KOPT-K1 (cell line): ENCODE data around the gene CDYL.
A peak's percentile ranks its signal among the peaks of the same experiment; 100 is the strongest.

Experiments
- H3K27ac ChIP-seq: fragments of 200-600 bp; sonication (generic); 2 replicates; pipeline ENCODE4 v1.5.1; 2016; ENCODE audit warnings: antibody characterized with exemption, mild to moderate bottlenecking, low read depth, low read length; ENCODE audit not compliant: poor library complexity, severe bottlenecking
- H3K36me3 ChIP-seq: fragments of 200-600 bp; sonication (generic); 2 replicates; pipeline ENCODE4 v1.5.1; 2017; ENCODE audit warnings: antibody characterized with exemption, mild to moderate bottlenecking, low read length, moderate library complexity; ENCODE audit not compliant: insufficient read depth
- H3K9me3 ChIP-seq: fragments of 200-600 bp; sonication (generic); 2 replicates; pipeline ENCODE4 v1.5.1; 2017; ENCODE audit warnings: antibody characterized with exemption, low read length, mild to moderate bottlenecking; ENCODE audit not compliant: insufficient read depth, poor library complexity, severe bottlenecking

CDYL gene

DNA sequence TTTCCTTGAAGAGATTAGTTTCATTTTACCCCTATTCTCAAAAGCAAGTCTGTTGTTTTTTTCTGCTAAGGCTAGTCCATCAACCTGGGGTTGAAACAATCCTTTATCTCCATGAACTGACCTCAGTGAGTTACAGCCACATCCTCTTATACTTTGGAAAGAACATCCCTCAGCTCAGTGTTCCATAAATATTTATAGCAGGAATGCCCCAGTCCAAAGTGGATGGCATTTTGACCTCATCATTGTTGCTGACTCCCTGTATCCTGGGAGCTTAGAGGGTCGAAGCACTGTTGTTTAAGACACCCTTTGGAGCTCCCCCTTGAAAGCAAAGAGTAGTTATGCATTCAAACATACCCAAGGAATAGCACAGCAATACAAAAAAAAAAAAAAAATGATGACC, 16.2 kb upstream of the CDYL start:
- no peak overlapping the region for H3K27ac ChIP-seq
- no peaks in the 10 kb centered on the region for H3K36me3 ChIP-seq
- peaks cover 23% of the 10 kb centered on the region for H3K9me3 ChIP-seq

DNA sequence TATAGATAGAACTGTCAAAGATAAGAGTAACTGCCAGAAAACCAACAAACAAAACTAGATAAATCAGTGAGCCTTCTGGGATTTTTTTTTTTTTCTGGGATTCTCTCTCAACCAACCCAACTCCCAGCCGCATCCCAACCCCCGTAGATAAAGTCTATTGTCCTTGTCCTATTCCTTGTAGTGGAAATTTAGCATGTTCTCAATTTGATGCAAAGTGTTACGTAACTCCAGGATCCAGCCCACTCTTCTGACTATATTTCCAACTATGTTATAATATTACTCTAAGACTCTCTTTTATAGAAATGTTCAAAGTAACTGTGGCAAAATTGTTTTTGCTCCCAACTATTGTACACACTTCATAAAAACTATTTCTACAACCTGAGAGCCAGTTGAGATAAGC, 15.4 kb upstream of the CDYL start:
- Histone ChIP-seq H3K27ac (no peak overlapping the region), H3K9me3 (peaks cover 23% of the 10 kb centered on the region), H3K36me3 (no peaks in the 10 kb centered on the region)

DNA sequence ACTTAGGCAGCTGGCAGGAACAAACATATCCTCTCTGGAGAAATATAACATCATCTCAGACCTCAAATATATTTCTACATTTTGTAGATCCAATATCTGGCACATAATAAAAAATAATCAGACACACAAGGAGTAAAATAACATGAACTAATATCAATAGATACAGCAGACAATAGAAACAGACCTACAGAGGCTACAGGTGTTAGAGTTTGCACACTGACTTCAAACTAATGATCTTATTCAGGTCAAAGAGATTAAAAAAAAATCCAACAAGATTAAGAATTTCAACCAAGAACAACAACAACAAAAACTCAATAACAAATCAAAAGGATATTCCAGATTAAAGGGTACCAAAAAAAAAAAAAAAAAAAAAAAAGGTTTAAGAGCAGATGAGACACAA, 13.9 kb upstream of the CDYL start:
- Histone ChIP-seq H3K9me3 (peaks cover 23% of the 10 kb centered on the region), H3K36me3 (no peaks in the 10 kb centered on the region), H3K27ac (no peak overlapping the region)

DNA sequence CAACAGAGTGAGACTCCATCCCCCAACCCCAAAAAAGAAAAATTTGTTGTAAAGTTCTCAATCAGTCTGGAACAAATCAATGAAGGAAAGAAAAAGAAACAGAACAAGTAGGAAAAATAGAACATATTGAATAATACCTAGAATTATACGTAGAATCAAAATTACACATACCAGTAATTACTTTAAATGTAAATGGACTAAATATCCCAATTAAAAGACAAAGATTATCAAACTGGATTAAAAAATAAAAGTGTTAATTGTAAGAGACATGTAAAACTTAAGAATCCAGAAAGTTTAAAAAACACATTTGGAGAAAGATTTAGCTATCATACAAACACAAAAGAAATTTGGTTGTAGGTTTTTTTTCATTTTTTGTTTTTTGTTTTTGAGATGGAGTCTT, 12.3 kb upstream of the CDYL start:
- no peak overlapping the region for H3K27ac ChIP-seq
- peaks cover 23% of the 10 kb centered on the region for H3K9me3 ChIP-seq
- no peaks in the 10 kb centered on the region for H3K36me3 ChIP-seq

DNA sequence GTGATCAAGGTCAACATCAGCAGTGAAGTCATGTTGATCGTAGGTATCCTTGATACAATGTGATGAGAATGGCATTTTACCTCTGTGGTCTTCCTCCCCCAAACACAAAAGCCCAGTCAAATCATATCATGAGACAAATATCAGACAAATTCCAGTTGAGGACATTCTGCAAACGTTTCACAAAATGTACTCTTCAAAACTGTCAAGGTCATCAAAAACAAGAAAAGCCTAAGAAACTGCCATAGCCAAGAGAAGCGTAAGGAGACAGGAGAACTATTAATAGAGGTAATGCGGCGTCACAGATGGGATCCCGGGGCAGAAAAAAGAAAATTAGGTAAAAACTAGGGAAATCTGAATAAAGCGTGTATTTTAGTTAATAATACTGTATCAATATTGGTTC, 7.4 kb upstream of the CDYL start:
- no peaks in the 10 kb centered on the region for H3K9me3 ChIP-seq
- no peak overlapping the region for H3K27ac ChIP-seq
- no peaks in the 10 kb centered on the region for H3K36me3 ChIP-seq

DNA sequence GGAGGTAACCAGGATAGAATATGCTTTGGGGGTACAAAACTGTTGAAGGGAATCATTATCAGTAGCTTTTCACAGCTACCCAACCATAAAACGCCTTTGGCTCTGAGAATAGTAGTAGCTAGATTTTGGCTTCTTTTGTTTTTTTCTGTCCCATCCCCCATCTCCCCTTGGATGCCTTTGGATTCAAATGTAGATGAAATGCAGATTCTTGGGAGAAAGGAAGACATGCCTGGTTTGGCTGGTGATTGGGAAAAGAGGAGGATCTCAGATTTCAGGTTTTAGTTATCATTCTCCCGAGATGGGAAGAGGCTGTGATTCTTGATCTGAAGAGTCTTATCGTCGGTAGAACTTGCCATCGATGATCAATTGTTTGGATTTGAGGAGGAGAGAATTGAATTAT, 3.5 kb upstream of the CDYL start:
- Histone ChIP-seq H3K9me3 (no peaks in the 10 kb centered on the region), H3K27ac (no peak overlapping the region), H3K36me3 (no peaks in the 10 kb centered on the region)

DNA sequence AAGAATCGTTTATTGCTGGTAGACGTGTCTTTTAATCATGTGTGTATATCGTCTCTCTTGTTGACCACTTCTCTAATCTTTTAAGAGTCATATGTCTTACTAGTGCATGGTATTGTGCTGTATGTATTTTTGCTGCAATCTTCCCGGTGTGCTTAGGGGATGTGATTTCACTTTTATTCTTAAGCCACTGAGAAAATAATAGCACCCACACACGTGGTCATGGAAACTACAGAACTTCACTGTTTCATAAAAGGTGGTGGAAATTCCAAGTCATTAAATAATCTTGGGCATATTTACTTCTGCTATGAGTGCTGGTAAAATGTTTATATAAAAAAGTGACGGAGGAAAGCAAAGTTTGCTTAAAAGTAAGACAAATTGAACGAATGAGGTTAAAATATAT, 3.0 kb upstream of the CDYL start:
- Histone ChIP-seq H3K27ac (no peak overlapping the region), H3K36me3 (no peaks in the 10 kb centered on the region), H3K9me3 (peaks cover 4% of the 10 kb centered on the region)

DNA sequence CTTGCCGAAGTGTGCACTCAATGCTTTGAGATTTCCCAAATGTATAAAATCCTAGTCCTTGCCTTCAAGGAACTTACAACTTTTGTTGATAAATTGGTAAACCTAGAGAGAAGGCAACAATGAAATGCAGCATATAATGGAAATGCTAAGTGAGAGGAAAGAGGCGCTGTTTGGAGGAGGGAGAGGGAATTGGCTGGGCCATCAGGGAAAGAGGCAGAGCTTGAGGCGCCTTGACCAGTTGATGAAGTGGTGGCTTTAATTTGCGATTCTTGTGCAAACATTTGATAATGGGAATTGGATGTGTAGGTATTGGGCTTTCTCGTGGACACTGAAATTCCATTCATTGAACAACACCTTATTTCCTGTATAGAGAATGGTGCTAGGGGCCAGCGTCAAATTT, 1.9 kb upstream of the CDYL start:
- no peak overlapping the region for H3K27ac ChIP-seq
- no peaks in the 10 kb centered on the region for H3K36me3 ChIP-seq
- H3K9me3 ChIP-seq: peaks cover 7% of the 10 kb centered on the region

DNA sequence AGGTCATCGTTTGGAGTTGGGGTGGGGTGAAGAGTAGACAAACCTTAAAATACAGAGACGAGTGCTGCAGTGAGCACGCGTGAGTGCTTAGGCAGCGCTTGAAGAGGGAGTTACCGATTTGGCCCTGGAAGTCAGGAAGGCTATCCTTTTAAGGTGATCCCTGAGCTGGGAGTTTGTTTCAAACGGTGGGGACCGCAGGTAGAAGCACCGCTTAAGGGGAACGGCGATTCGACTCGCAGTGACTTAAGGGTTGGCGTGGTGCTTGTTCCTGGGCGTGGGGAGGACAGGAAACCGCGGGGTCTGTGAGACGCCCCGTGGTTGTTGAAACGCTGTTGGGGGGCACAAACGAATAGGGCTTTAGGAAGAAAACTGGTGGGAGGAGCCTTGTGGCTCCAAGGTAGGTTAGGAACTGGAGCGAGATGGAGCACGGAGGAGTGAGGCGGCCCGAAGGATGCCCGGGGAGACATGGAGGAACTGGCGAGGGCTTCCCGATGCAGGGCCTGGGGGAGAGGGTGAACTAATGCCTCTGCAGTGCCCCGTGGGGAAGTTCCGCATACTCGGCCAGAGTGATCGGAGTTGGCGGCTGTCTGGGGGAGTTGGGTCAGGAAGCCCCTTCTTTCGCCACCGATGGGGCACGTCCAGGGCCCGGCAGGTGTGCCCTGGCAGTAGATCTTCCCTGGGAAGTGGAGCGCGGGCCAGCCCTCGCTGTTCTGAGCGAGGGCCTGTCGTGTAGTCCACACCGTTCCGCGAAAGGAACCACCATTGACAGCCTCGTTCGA, 1.3 kb upstream of the CDYL start:
- H3K27ac ChIP-seq: no peak overlapping the region
- peaks cover 7% of the 10 kb centered on the region for H3K9me3 ChIP-seq
- no peaks in the 10 kb centered on the region for H3K36me3 ChIP-seq

DNA sequence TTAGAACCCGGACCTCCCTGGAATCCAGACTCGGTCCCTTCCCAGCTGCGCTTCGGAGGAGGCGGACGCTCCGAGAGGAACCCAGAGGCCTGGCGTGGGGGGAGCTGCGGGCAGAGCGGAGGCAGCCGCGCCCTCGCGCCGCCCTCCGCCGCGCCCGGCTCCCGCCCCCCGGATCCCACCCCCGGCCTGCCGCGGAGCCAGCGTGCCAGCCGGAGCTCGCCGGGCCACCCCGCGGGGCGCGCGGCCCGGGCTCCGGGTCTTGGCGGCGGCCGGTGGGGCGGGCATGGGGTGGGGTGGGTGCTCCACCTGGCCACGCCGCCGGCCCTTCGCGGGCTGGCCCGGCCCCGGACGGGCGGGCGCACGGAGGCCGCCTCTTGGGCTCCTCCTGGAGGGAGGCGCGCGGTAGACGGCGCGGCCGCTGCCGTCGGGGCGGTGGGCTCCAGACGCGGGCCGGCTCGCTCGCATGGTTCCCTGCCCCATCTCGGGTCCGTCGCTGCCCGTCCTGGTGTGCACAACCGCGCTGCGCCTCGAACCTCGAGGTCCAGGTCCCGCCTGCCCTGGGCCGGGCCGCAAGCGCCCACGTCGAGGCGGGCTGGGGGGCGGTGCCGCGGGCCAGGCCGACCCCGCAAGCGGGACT, 592 bp upstream of the CDYL start:
- Histone ChIP-seq H3K9me3 (peaks cover 7% of the 10 kb centered on the region), H3K27ac (no peak overlapping the region)

DNA sequence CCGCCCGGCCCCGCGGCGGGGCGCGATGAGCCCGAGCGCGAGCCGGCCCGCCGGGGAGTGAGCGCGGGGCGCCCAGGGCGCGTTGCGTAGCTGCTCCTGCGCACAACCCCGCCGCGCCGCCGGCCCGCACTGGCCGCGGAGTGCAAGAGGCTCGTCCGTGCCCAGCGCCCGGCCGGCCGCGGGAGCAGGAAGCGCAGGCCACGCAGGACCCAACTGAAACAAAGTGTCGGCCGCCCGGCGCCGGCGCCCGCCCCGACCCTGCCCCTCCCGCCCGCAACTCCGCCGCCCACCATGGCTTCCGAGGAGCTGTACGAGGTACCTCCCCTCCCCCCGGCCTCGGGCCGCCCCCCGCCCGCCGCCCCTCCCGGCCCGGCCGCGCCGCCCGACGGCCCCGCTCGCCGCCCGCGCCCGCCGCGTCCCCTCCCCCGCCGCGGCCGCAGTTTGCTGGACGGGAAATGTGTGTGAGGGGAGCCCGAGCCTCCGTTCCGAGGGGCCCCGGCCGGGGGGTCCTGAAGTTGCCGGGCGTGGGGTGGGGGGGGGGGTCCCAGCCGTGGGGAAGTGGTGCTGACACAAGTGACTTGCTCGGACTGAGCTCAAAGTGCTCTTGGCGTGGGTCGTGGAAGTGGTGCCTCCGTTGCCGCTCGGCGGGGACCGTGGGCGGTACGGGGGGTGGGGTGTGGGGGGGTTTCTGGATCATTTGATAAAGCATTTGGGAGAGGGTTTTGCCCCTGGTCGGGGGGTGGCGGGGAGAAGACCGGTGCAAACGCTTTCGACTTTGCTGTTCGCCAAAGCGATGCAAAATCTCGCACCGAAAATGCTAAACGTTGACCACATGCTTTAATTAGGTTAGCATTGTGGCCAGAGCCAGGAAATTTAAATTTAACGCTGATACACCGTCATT, 539 bp downstream of the CDYL start:
- H3K27ac ChIP-seq: peak overlapping the region; percentile 48
- H3K36me3 ChIP-seq: no peaks in the 10 kb centered on the region
- H3K9me3 ChIP-seq: peaks cover 7% of the 10 kb centered on the region

More for the DNA sequence above, 592 bp upstream of the CDYL start:
- H3K36me3 ChIP-seq: no peaks in the 10 kb centered on the region

DNA sequence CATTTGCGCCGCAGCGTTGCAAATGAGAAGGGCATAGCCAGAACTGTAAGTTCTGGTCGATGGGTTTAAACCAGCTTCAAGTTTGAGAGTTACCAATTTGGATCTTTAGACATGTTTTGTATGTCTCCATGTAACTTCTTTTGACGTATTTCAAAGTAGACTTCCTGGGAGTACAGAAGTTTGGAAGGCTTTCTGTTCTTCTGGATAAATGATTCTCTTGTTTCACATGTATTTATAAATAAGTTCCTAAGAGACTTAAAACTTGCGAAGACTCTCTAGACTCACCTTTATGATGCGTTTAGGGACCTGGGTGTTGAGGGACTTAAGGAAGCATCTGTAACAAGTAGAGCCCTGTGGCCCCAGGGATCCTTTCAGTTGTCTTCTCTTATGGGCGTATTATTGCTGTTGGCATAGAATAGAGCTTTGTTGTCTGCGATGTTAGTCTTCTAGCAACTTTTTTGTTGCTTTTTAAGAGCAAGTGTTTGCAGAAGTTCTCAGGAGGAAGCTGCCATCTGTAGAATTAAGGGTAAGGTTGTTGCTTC, 1.3 kb downstream of the CDYL start:
- H3K36me3 ChIP-seq: no peaks in the 10 kb centered on the region
- peaks cover 7% of the 10 kb centered on the region for H3K9me3 ChIP-seq
- H3K27ac ChIP-seq: peak overlapping the region; percentile 48

DNA sequence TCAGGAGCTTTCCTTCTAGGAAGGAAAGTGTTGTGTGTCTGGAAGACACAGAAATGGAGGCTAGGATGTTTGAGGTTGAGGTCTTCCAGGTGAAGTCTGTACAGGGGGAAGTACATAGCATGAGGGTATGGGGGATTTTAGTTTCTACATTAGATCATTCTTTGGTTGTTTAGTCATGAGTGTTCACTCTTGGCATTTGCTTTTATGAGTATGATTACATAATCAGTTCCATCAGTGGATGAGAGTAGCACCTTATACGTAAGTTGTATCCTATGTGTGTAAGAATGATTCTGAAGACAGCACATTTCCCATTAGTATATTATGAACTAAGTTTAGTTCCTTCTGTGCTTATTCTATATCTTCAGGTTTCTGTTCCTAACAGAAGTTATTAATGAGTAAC, 1.9 kb downstream of the CDYL start:
- no peaks in the 10 kb centered on the region for H3K36me3 ChIP-seq

DNA sequence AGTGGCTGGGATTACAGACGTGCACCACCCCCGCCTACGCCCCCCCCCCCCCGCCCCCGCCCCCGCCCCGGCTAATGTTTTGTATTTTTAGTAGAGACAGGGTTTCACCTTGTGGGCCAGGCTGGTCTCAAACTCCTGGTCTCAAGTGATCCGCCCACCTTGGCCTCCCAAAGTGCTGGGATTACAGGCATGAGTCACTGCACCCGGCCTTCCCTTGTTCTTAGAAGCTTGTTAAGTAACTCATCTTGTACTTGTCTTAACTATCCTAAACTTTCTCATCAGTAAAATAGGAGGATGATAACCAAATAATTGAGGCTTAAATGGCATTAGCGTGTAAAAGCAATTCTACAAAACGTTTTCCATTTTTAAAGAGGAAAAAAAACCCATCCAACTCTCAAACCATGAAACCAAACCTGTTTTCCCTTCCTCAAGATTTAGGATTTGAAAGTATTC, 4.2 kb downstream of the CDYL start:
- no peaks in the 10 kb centered on the region for H3K36me3 ChIP-seq
- H3K9me3 ChIP-seq: peaks cover 33% of the 10 kb centered on the region
- no peak overlapping the region for H3K27ac ChIP-seq

More for the DNA sequence above, 1.9 kb downstream of the CDYL start:
- Histone ChIP-seq H3K27ac (peak overlapping the region; percentile 48), H3K9me3 (peaks cover 12% of the 10 kb centered on the region)

DNA sequence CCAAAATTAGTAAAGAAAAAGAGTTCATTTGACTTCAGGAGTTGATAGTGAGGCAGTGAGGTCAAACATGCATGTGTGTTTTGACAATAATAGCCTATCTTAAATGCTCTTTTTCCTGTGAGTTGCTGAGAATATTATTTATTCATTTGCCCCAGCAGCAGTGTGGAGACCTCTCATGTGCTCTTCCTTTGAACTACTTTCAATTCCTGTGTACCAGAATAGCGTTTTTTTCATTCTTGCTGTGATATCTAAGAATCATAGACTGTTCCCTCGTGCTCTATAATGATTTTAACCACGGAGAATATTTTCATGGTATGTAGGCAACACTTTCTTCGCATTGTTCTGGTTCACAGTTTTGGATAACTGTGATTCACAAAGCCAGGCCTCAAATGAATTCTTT, 5.2 kb downstream of the CDYL start:
- H3K36me3 ChIP-seq: no peaks in the 10 kb centered on the region
- H3K27ac ChIP-seq: no peak overlapping the region
- H3K9me3 ChIP-seq: peaks cover 33% of the 10 kb centered on the region
